HepG2 (cell line): Measurements from ENCODE around the gene TP53I3. TPM values are rescaled to one million over a fixed set of nuclear protein-coding genes. Genes with fewer than 3 reads are reported as not detected.

Experiments
- ATRX ChIP-seq: sonication (generic); formaldehyde crosslinking; IDR thresholded peaks from 2 replicates; pipeline ENCODE4 v1.4.0; 2020; ENCODE audit warnings: missing genetic modification reagents, borderline replicate concordance
- CEBPG ChIP-seq: IDR thresholded peaks from 2 replicates; pipeline ENCODE4 v1.6.1; 2016
- ERF ChIP-seq: IDR thresholded peaks from 2 replicates; pipeline ENCODE4 v1.6.1; 2018; ENCODE audit warnings: missing biosample characterization, missing genetic modification reagents
- JUN ChIP-seq: sonication (generic); formaldehyde crosslinking; IDR thresholded peaks from 2 replicates; pipeline ENCODE4 v1.4.0; 2020; ENCODE audit warnings: mild to moderate bottlenecking, missing genetic modification reagents
- MAFG ChIP-seq: sonication (generic); formaldehyde crosslinking; IDR thresholded peaks from 2 replicates; pipeline ENCODE4 v1.5.1; 2020; ENCODE audit warnings: mild to moderate bottlenecking, missing genetic modification reagents
- NCOA5 ChIP-seq: sonication (generic); formaldehyde crosslinking; IDR thresholded peaks from 2 replicates; pipeline ENCODE4 v1.4.0; 2020; ENCODE audit warnings: missing genetic modification reagents
- PAF1 ChIP-seq: IDR thresholded peaks from 2 replicates; pipeline ENCODE4 v1.6.1; 2016; ENCODE audit warnings: missing genetic modification reagents, missing compliant biosample characterization
- PRDM4 ChIP-seq: sonication (generic); formaldehyde crosslinking; IDR thresholded peaks from 2 replicates; pipeline ENCODE4 v1.9.0; 2021; ENCODE audit warnings: missing genetic modification reagents, borderline replicate concordance
- RBM22 ChIP-seq: fragments of 200-400 bp; formaldehyde crosslinking; optimal IDR thresholded peaks from 2 replicates; pipeline ENCODE3; 2017; ENCODE audit warnings: mild to moderate bottlenecking, low read length, moderate library complexity
- SMAD3 ChIP-seq: sonication (generic); formaldehyde crosslinking; IDR thresholded peaks from 2 replicates; pipeline ENCODE4 v1.4.0; 2020; ENCODE audit warnings: missing genetic modification reagents
- SOX13 ChIP-seq, 3 experiments: fragments of 450-650 bp in 1 of 3; sonication (generic) in 1 of 3; formaldehyde crosslinking in 1 of 3; IDR thresholded peaks in 2 of 3; conservative IDR thresholded peaks in 1 of 3; 2 replicates each; pipeline versions ENCODE4 v1.5.0 to v1.6.1; 2016 to 2020; ENCODE audit warnings: antibody characterized with exemption in 1 of 3, mild to moderate bottlenecking in 1 of 3, missing compliant biosample characterization in 1 of 3, missing genetic modification reagents in 1 of 3, moderate library complexity in 1 of 3
- TAF1 ChIP-seq: sonication (generic); formaldehyde crosslinking; IDR thresholded peaks from 2 replicates; pipeline ENCODE4 v1.4.0; 2020; ENCODE audit warnings: missing genetic modification reagents
- TAF15 ChIP-seq: fragments of 200-400 bp; formaldehyde crosslinking; IDR thresholded peaks from one replicate; pipeline ENCODE4 v1.6.1; 2018; ENCODE audit warnings: mild to moderate bottlenecking, low read depth, low read length; ENCODE audit not compliant: poor library complexity, severe bottlenecking
- THAP7 ChIP-seq: sonication (generic); formaldehyde crosslinking; IDR thresholded peaks from 2 replicates; pipeline ENCODE4 v1.8.1; 2023; ENCODE audit warnings: mild to moderate bottlenecking, missing genetic modification reagents
- ZBTB49 ChIP-seq: sonication (generic); formaldehyde crosslinking; IDR thresholded peaks from 2 replicates; pipeline ENCODE4 v1.4.0; 2020; ENCODE audit warnings: missing genetic modification reagents, borderline replicate concordance
- ZNF136 ChIP-seq: sonication (generic); formaldehyde crosslinking; IDR thresholded peaks from 2 replicates; pipeline ENCODE4 v1.8.1; 2022; ENCODE audit warnings: low read depth, mild to moderate bottlenecking, moderate library complexity, missing genetic modification reagents
- ZNF251 ChIP-seq: sonication (generic); formaldehyde crosslinking; IDR thresholded peaks from 2 replicates; pipeline ENCODE4 v1.9.0; 2021; ENCODE audit warnings: mild to moderate bottlenecking, missing genetic modification reagents
- ZNF33A ChIP-seq: sonication (generic); formaldehyde crosslinking; IDR thresholded peaks from 2 replicates; pipeline ENCODE4 v1.5.1; 2020; ENCODE audit warnings: missing genetic modification reagents, mild to moderate bottlenecking, moderate library complexity, borderline replicate concordance
- ZSCAN9 ChIP-seq: IDR thresholded peaks from 2 replicates; pipeline ENCODE4 v1.6.1; 2016; ENCODE audit warnings: borderline replicate concordance
- polyA plus RNA-seq, 8 experiments: library from polyadenylated mRNA; depleted of rRNA in 3 of 8; stranded (reverse) in 7 of 8; unstranded in 1 of 8; fragments of >200 nt; fragmentation: Illumina TruSeq in 4 of 8; extraction: Trizol in 4 of 8; gene quantifications; 2 replicates each; pipeline versions ENCODE4 v1.2.1 to v1.2.3, GENCODE V29; 2011 to 2016; ENCODE audit warnings: low read depth in 4 of 8, missing spikeins in 1 of 8, mixed read lengths in 1 of 8; ENCODE audit not compliant: insufficient read depth in 1 of 8
- total RNA-seq, 5 experiments: library from RNA; depleted of rRNA; stranded (reverse); fragments of >200 nt; fragmentation: Illumina TruSeq; extraction: Trizol; gene quantifications; 2 replicates each; pipeline ENCODE4 v1.2.3, GENCODE V29; 2016; ENCODE audit warnings: low read depth in 1 of 5
- TF ChIP-seq, protein P1 (sequence below): sonication (generic); formaldehyde crosslinking; IDR thresholded peaks from 2 replicates; pipeline ENCODE4 v1.4.0; 2020; ENCODE audit warnings: missing genetic modification reagents, mild to moderate bottlenecking, borderline replicate concordance

The TP53I3 gene
- total and polyA plus RNA-seq, 2 of the 13 experiments (the other 11 are each of a cell fraction or from before 2014, with no cell fraction given): 25.0 to 44.1 TPM

- TF ChIP-seq RBM22: no peak
- TF ChIP-seq, protein P1, sequence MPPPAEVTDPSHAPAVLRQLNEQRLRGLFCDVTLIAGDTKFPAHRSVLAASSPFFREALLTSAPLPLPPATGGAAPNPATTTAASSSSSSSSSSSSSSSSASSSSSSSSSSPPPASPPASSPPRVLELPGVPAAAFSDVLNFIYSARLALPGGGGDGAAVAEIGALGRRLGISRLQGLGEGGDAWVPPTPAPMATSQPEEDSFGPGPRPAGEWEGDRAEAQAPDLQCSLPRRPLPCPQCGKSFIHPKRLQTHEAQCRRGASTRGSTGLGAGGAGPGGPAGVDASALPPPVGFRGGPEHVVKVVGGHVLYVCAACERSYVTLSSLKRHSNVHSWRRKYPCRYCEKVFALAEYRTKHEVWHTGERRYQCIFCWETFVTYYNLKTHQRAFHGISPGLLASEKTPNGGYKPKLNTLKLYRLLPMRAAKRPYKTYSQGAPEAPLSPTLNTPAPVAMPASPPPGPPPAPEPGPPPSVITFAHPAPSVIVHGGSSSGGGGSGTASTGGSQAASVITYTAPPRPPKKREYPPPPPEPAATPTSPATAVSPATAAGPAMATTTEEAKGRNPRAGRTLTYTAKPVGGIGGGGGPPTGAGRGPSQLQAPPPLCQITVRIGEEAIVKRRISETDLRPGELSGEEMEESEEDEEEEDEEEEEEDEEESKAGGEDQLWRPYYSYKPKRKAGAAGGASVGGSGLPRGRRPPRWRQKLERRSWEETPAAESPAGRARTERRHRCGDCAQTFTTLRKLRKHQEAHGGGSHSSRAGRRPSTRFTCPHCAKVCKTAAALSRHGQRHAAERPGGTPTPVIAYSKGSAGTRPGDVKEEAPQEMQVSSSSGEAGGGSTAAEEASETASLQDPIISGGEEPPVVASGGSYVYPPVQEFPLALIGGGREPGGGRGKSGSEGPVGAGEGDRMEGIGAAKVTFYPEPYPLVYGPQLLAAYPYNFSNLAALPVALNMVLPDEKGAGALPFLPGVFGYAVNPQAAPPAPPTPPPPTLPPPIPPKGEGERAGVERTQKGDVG (CRISPR knock-in tag): peak; percentile 17; the same call in 1 of the 2 replicates
- TF ChIP-seq ZNF251 (CRISPR knock-in tag): 0 out of 2 replicates have a peak, but pooled peaks have one; percentile 8
- peak; percentile 76; the same call in 1 of the 2 replicates for TF ChIP-seq TAF1 (CRISPR knock-in tag)
- no peak for TF ChIP-seq ATRX (CRISPR knock-in tag)
- no peak for TF ChIP-seq PAF1
- TF ChIP-seq THAP7 (CRISPR knock-in tag): no peak; the same call in 1 of the 2 replicates
- no peak for TF ChIP-seq ZBTB49 (CRISPR knock-in tag)
- TF ChIP-seq PRDM4: no peak
- no peak for TF ChIP-seq NCOA5 (CRISPR knock-in tag)
- TF ChIP-seq JUN (CRISPR knock-in tag): no peak
- no peak for TF ChIP-seq ZSCAN9 (CRISPR knock-in tag)
- TF ChIP-seq SMAD3 (CRISPR knock-in tag): no peak
- 0 out of 2 replicates have a peak, but pooled peaks have one; percentile 73 for TF ChIP-seq ZNF33A (CRISPR knock-in tag)
- peak; percentile 38 for TF ChIP-seq ERF (CRISPR knock-in tag)
- TF ChIP-seq MAFG (CRISPR knock-in tag): no peak
- no peak; the same call in 1 of the 2 replicates for TF ChIP-seq ZNF136
- TF ChIP-seq TAF15: no peak
- TF ChIP-seq CEBPG: 0 out of 2 replicates have a peak, but pooled peaks have one; percentile 3
- TF ChIP-seq SOX13 (IDR thresholded peaks at IDR 0.05): peak; percentile 58; the same call in 1 of the 2 replicates
- no peak for TF ChIP-seq SOX13 (CRISPR knock-in tag; conservative IDR thresholded peaks at IDR 0.05 in 1 of 2, IDR thresholded peaks at IDR 0.05 in 1 of 2)
Measured at GRCh38 chr2:24084386-24085199, at the start of gene TP53I3 (continued).
